Activated T-cell treated with anti-CD3 and anti-CD28 coated beads for 1 hour (primary cell): ENCODE results near the gene IFIT2.
"Not testable (repeated sequence)": the region's sequence is repeated elsewhere in the genome, so short reads cannot be mapped to it uniquely, and the experiment has no call there.

ENCODE experiments used
- DNase-seq: peaks from one replicate; pipeline ENCODE4 v3.0.0-alpha.2; 2020; ENCODE audit warnings: low read depth

IFIT2 gene

DNA sequence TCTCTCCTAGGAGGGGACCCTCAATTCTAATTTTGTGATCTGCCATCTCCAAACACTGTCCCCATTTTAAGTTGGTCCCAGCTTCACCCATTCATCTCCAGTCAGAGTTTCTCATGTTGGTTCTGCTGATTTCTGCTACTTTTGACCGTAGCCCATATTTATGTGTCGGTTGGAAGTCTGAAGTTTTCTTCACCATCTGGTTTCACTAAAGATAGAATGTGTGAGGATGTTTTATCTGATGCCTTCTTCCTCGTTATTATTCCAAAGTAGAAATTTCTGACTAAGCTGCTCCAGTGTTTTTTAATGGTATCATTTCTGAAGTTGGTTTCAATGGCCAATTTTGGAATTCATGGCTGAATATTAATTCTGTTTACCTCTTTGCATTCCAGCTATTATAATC lies 21.3 kb upstream of the IFIT2 start:
- no peak for DNase-seq

GRCh38 chr10:89281606-89282395 lies 20.0 kb upstream of the IFIT2 start:
- no peak for DNase-seq

- no peak for DNase-seq
These were observed 18.6 kb upstream of the IFIT2 start for GRCh38 chr10:89283025-89283935.

DNA sequence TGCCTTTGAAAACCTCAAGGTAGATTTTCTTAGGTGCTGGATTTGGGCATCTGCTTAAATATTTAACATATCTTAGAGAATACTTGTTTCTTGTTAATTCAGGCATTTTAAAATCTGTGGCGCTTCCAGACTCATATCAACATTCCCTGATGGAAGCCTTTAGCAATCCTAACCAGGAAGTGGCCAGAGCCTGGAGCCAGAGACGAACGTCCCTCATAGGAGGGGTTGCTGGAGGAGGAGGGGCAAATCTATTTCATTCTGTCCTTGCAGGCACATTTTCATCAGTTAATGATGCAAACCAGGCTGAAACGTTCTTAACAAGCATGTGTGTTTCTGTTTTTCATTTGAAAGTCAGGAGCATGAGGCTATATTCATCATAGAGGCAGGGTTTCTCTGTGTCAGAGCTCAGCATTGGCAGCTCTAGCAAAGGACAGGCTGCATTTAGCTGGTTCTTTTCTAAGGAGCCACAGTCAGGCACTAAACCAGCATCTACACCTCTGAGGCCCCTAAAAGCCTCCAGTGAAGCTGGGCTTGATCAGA lies 17.8 kb upstream of the IFIT2 start:
- no peak for DNase-seq

DNA sequence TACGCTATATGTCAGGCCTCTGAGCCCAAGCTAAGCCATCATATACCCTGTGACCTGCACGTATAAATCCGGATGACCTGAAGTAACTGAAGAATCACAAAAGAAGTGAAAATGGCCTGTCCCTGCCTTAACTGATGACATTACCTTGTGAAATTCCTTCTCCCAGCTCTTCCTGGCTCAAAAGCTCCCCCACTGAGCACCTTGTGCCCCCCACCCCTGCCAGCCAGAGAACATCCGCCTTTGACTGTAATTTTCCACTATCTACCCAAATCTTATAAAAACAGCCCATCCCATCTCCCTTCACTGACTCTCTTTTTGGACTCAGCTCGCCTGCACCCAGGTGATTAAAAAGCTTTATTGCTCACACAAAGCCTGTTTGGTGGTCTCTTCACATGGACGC lies 17.1 kb upstream of the IFIT2 start:
- DNase-seq, result not testable (repeated sequence)

DNA sequence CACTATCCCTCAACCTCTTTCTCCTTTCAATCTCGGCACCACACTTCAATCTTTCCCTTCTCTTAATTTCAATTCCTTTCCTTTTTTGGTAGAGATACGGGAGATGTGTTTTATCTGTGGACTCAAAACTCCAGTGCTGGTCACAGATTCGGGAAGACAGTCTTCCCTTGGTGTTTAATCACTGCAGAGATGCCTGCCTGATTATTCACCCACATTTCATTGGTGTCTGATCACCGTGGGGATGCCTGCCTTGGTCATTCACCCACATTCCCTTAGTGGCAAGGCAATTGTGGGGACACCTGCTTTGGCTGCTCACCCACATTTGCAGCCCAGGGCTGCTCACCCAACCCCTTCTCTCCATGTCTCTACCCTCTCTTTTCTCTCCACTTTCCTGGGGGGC lies 16.5 kb upstream of the IFIT2 start:
- not testable (repeated sequence) for DNase-seq

DNA sequence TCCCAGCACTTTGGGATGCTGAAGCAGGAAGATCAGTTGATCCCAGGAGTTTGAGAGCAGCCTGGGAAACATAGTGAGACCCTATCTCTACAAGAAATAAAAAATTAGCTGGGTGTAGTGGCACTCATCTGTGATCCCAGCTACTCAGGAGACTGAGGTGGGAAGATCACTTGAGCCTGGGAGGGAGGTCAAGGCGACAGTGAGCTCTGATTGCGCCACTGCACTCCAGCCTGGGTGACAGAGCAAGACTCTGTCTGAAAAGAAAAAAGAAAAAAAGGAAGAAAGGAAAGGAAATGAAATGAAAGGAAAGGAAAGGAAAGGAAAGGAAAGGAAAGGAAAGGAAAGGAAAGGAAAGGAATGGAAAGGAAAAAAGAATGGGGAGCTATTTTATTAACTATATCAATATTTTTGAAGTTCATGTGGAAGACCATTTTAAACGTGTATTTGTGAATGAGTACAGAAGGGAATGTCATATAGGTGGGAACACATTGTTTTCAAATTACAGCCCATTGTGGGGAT lies 7.1 kb upstream of the IFIT2 start:
- no peak for DNase-seq

GRCh38 chr10:89295597-89295996 lies 6.2 kb upstream of the IFIT2 start:
- no peak for DNase-seq

DNA sequence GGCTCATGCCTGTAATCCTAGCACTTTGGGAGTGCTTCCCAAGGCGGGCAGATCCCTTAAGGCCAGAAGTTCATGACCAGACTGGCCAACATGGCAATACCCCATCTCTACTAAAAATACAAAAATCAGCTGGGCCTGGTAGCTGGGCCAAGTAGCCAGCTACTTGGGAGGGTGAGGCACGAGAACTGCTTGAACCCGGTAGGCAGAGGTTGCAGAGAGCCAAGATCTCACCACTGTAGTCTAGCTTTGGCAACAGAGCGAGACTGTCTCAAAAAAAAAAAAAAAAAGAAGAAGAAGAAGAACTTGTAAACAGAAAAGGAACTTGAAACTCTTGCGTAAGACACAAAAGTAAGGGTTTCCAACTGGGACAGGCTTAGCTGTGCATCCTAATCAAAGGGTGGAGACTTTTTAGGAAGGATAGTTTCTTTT lies 5.6 kb upstream of the IFIT2 start:
- no peak for DNase-seq

DNA sequence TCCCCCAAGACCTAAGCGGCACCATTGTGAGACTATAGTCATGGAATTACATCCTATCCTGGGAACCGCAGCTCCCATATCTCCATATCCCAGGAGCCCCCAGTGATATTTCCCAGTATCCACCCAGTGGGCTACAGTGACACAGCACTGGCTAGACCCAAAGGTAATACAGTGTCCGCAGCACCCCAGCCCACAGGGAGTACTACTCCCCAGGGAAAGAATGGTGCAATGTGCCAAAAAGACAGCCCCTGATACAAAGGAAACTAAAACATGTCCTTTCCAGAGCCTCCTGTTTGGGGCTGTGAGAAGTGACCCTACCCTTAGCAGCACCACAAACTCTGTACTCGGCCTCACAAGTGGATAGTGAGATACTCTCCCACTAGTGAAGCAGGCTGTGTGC lies 4.5 kb upstream of the IFIT2 start:
- no peak for DNase-seq

DNA sequence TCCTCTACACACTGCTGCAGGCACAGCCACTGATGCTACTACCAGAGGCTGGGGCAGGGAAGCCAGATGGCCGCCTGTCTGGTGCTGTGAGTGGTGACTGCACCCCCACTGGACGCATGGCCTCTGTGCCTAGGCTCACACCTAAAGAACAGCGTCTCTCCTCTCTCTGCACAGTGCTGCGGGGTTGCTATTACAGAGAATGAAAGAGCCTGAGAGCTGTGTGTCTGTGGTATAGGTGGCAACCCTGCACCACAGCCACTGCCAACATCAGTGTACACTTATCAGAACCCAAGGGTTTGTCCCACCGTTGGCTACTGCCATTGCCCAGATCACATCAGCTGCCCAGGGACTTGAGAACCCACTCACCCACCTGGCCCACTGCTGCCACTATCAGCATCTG lies 4.1 kb upstream of the IFIT2 start:
- DNase-seq, result no peak

GRCh38 chr10:89299031-89299430 lies 2.8 kb upstream of the IFIT2 start:
- no peak for DNase-seq

- DNase-seq, result no peak
These were observed 614 bp upstream of the IFIT2 start for GRCh38 chr10:89301232-89301631.

DNA sequence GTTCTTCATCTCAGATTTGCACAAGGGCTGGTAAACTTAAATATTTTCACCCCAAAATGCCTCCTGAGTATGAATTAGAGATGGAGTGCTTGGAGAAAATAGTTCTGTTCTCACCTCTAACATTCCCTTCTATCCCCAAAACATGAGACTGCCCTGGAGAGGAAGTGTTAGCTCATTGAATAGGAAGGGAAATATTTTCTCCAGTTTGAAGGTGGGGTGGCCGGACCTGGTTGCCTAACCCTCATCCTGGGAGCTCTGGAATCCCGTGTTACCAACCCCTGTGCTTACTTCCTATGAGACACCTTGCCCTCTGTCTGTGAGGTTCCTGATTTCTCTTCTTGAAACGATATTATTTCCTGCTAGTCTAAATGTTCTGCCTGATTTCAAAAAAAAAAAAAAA lies 779 bp downstream of the IFIT2 start:
- no peak for DNase-seq

DNA sequence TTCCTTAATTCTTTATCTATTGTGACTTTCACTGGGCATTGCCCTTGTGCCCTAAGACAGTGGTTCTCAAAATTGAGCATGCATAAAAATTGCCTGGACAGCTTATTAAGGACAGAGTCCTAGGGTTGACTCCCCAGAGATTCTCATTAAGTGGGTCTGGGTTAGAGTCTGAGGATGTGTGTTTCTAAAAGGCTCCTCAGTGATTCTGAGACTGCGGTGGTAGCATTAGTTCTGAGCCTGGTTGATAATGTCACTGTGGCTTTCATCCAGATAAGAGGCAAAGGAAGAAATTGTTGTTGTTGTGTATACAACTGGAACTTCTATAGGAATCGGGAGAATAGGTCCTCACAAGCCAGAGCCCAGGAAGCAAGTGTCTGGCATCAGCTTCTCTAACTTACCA lies 1.3 kb downstream of the IFIT2 start:
- DNase-seq, result no peak

GRCh38 chr10:89304026-89304425 lies 2.2 kb downstream of the IFIT2 start:
- no peak for DNase-seq

GRCh38 chr10:89304446-89304845 lies 2.6 kb downstream of the IFIT2 start:
- no peak for DNase-seq

- DNase-seq, result no peak
These were observed 3.1 kb downstream of the IFIT2 start for GRCh38 chr10:89304925-89305324.

GRCh38 chr10:89305766-89306433 lies 4.1 kb downstream of the IFIT2 start:
- no peak for DNase-seq

GRCh38 chr10:89306434-89307268 lies 4.8 kb downstream of the IFIT2 start:
- no peak for DNase-seq

DNA sequence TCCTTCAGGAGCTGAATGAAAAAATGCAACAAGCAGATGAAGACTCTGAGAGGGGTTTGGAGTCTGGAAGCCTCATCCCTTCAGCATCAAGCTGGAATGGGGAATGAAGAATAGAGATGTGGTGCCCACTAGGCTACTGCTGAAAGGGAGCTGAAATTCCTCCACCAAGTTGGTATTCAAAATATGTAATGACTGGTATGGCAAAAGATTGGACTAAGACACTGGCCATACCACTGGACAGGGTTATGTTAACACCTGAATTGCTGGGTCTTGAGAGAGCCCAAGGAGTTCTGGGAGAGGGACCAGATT lies 5.4 kb downstream of the IFIT2 start:
- no peak for DNase-seq
